GM18511 (cell line): ENCODE results near the gene CCDC85C.

Experiments used
- ATAC-seq: cut with Tn5 transposase; IDR thresholded peaks from one replicate; pipeline ENCODE4 v1.9.1; 2021; ENCODE audit warnings: mild to moderate bottlenecking, moderate library complexity; ENCODE audit not compliant: unreplicated experiment

CCDC85C gene

DNA sequence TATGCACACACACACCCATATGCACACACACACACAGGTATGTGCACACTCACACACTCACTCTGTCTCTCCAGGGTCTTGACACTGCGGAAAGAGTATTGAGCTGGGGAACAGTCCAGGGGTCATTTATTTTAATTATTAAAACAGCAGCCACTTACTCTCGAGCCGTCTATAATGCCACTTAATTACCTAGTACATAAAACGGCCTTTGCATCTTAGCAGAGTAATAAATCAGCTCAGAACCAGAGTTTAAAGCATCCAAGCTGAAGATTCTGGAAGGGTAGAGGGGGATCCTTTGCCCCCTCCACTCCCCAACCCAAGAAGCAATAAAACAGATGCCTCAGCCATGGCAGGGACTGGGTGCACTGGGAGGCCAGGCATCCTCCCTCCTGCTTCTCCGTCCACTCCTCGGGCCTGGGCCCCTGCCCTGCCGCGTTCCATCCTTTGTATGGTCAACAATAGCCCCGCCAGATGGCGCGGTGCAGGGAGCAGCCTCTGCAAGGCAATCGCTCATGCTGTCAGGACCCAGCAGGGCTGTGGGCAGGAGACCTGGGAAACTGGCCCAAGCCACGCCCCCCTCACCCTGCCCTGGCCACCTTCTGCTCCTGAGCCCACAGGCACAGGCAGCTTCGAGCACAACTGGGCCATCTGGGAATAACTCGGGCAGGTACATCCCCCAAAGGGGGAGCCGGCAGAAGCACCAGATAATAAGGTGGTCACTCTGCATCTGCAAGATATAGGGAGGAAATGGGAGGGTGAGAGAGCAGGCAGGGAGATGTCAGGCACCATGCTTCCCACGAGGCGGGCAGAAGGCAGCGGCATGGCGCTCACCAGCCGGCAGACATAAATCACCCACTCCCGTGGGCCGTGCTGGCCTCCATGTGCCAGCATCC, 40.9 kb downstream of the CCDC85C start:
- ATAC-seq, result no peak

DNA sequence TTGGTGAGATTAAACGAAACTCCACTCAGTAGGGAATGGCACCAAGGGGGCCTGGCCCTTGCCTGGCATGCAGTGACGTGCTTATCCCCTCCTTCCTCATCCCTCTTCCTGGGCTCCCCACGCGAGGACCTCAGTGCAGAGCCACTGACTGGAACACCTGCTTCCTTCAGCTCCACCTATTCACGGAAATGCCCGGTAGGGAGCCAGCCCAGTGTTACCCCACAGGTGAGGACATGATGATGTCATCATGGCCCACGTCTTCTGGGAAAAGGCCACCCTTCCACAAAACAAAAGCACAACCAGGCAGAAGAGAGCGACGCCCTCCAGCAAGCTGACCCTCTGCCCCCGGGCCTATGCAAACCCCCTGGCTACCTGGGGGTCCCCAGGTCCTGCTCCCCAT, 42.1 kb downstream of the CCDC85C start:
- ATAC-seq, result no peak

GRCh38 chr14:99560922-99561683, 42.9 kb downstream of the CCDC85C start:
- no peak for ATAC-seq

- no peak for ATAC-seq
These were observed 43.6 kb downstream of the CCDC85C start for GRCh38 chr14:99560403-99560802.

DNA sequence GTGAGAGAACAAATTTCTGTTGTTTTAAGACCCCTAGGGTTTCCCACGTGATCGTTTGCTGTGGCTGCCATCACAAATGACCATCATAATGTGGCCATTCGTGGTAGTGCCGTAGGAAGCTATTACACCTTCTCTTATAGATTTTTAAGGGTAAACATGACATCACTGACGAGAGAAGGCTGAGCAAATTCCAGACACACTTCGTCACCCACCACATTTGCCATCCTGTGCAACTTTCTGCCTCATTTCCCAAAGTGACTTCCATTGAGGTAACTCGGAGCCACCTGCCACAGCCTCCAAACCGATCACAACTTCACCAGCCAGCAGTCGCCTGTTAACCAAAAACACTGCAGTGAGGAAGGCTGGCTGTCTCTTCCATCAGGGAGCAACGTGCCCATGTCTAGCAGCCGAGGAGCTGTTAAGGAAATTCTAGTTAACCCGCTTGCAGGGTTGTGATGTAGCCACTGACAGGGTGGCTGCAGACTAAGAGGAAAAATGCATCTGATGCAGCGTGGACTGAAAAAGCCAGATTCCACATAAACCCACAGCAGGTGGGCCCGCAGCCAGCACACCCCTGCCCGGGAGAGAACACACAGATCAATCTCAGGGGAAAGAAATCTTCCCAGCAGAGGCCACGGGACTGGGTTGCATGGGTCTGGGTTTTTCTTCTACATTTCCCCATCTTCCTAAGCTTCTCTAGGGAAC, 44.6 kb downstream of the CCDC85C start:
- ATAC-seq, result no peak

DNA sequence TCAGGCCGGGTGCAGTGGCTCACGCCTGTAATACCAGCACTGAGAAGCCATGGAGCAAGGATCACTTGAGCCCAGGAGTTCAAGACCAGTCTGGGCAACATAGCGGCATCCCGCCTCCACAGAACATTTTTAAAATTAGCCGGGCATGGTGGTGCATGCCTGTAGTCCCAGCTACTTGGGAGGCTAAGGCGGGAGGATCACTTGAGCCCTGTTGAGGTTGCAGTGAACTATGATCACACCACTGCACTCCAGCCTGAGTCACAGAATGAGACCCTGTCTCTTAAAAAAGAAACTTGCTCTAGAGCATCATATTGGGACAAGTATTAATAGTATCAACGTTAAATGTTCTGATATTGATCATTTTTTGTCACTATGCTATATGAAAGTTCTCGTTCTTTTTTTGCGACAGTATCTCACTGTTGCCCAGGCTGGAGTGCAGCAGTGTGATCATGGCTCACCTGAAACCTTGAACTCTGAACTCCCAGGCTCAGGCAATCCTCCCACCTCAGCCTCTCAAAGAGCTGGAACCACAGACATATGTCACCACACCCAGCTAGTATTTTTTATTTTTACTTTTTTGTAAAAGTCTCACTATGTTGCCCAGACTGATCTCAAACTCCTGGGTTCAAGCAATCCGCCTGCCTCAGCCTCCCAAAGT, 47.7 kb downstream of the CCDC85C start:
- ATAC-seq, result no peak

GRCh38 chr14:99554757-99555531, 49.1 kb downstream of the CCDC85C start:
- ATAC-seq, result no peak

- ATAC-seq, result no peak
These were observed 49.8 kb downstream of the CCDC85C start for GRCh38 chr14:99554184-99554583.

DNA sequence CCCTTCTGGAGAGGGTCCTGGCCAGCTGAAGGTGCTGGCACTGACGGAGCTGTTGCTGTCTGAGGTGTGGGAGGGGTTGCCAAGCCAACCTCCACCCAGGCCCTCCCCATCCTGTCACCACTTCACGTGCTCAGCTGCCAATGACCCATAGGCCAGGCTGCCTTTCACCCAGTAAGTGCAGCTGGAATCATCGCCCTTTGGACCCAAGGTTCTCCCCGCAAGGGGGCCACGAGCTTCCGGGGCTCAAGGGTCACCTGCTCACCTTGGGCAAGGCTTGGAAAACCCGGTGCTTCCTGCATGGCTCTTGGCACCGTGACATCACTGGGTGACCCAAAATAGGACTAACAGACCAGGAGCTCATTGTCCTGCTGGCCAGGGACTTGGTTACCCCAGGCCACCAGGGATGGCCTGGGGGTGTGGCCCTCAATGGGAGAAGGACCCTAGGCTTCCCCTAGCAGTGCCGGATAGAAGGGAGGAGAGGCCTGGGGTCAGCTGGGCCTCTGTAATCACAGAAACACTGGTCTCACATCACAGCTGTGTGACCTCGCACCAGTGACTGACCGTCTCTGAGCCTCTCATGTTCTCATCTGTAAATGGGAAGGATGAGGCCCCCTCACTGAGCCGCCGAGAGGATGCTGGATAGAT, 51.3 kb downstream of the CCDC85C start:
- ATAC-seq, result no peak

DNA sequence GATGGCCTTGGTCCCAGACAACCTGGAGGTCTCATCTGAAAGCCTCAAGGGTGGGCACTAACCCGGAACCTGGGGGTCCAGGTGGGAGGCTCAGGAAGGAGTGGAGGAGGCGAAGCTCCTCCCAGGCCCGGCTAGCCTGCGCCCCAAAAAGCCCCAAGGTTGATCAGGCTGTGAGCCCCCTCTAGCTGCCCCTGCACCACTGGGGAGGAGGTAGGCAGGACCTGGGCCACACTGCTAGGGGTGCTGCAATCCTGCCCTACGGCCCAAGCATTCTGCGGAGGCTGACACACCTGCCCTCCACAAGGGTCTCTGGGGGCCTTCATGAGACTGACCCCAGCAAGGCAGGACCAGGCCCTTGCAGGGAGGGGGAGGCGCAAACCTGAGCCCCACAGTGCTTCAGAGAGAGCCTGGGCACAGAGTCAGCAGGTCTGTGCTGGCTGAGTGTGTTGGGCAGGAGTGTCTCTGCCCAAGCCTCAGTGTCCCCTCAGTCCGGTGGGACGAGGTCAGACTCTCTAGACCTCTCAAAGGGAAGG, 51.9 kb downstream of the CCDC85C start:
- ATAC-seq, result no peak

DNA sequence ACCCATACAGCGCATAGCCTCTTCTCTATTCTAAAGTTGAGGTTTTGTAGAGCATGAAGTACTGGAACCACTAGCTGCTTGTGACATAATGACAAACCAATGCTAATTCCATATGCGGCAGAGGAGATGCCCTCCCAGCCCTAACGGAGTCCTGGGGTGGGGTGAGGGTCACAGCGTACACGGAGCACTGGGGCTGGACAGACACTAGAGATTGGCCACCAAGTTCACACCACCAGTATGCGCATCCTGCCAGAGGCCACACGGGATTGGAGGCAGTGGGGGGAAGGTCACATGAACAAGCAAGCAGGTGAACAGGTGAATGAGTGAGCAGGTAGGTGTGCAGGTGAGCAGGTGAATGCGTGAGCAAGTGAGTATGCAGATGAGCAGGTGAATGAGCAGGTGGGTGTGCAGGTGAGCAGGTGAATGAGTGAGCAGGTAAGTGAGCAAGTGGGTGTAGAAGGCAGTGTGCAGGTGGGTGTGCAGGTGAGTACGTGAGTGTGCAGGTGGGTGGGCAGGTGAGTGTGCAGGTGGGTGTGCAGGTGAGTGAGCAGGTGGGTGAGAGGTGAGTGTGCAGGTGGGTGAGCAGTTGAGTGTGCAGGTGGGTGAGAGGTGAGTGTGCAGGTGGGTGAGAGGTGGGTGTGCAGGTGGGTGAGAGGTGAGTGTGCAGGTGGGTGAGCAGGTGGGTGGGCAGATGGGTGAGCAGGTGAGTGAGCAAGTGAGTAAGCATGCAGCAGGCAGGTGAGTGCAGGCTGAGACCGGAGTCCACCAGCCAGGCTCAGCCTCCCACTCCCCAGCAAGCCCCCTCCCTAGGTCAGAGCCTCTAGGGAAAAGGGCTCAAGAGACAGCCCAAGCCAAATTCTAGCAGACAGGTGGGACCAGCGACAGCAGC, 52.7 kb downstream of the CCDC85C start:
- no peak for ATAC-seq

- ATAC-seq, result no peak
These were observed 53.5 kb downstream of the CCDC85C start for GRCh38 chr14:99550387-99550992.

- ATAC-seq, result no peak
These were observed 54.3 kb downstream of the CCDC85C start for GRCh38 chr14:99549684-99550083.

DNA sequence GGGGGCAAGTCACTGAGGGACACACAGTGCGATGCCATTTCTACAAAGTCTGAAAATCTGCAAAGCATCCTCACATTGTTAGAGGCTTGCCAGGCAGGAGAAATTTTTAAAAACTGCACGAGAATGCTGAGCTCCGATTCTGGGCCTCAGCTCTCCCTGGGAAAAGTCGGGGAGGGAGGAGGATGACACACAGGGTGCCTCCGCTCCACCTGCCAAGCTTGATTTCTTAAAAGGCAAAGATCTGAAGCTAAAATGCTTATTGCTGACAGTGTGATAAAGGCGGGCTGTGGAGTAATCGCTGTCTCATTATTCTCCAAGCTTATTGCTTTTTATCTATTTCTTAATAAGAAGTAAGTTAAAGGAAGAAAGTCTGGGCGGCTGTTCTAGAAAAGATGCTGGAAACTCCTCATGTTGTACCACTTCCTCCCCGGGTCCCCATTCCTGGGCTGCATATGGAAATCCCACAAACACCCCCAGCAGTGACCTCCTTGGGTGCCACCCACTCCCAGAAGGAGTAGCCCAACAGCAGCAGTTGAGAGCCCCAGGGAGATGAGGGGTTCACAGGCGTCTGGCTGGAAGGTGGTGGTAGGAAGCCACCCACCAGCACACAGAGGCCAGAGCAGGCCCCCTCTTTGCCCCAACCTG, 55.0 kb downstream of the CCDC85C start:
- no peak for ATAC-seq

- no peak for ATAC-seq
These were observed 55.8 kb downstream of the CCDC85C start for GRCh38 chr14:99548255-99548654.

- ATAC-seq, result no peak
These were observed 57.6 kb downstream of the CCDC85C start for GRCh38 chr14:99546234-99546879.

- no peak for ATAC-seq
These were observed 58.4 kb downstream of the CCDC85C start for GRCh38 chr14:99545586-99545985.
